Esophagus (tissue), 2 donors: ENCODE measurements around the gene CAV3. TPM values are rescaled to one million over a fixed set of nuclear protein-coding genes. Genes with fewer than 3 reads are reported as not detected.
"Not testable (repeated sequence)": the region's sequence is repeated elsewhere in the genome, so short reads cannot be mapped to it uniquely, and the experiment has no call there.

Experiments
- H3K27ac ChIP-seq, 2 donors: one replicate each; pipeline ENCODE4 v1.5.1; 2013; ENCODE audit warnings: low read depth in 2 of 2, mild to moderate bottlenecking in 2 of 2, inconsistent platforms in 1 of 2, low read length in 1 of 2, moderate library complexity in 1 of 2
- H3K27me3 ChIP-seq, 2 donors: one replicate each; pipeline ENCODE4 v1.6.1; 2013; ENCODE audit warnings: low read length in 2 of 2, control low read depth in 1 of 2, mild to moderate bottlenecking in 1 of 2; ENCODE audit not compliant: insufficient read depth in 2 of 2, control insufficient read depth in 1 of 2
- H3K36me3 ChIP-seq, 2 donors: one replicate each; pipeline ENCODE4 v1.6.1; 2013; ENCODE audit warnings: low read length in 1 of 2; ENCODE audit not compliant: control insufficient read depth in 2 of 2, insufficient read depth in 2 of 2
- H3K4me1 ChIP-seq, 2 donors: one replicate each; pipeline ENCODE4 v1.6.1; 2013; ENCODE audit warnings: low read length in 1 of 2; ENCODE audit not compliant: control insufficient read depth in 2 of 2, insufficient read depth in 2 of 2
- H3K4me3 ChIP-seq, 2 donors: one replicate each; pipeline ENCODE4 v1.5.1; 2013; ENCODE audit warnings: low read length in 2 of 2, mild to moderate bottlenecking in 2 of 2, low read depth in 1 of 2, moderate library complexity in 1 of 2
- H3K9me3 ChIP-seq, 2 donors: one replicate each; pipeline ENCODE4 v1.6.1; 2013; ENCODE audit warnings: mild to moderate bottlenecking in 2 of 2, low read depth in 1 of 2, low read length in 1 of 2, moderate library complexity in 1 of 2; ENCODE audit not compliant: control insufficient read depth in 2 of 2, insufficient read depth in 1 of 2
- WGBS, 2 donors: extraction: QIAGEN DNeasy Blood & Tissue Kit; methylation state at CpG; one replicate each; pipeline ENCODE4 v1.1.7; 2013; 5-methylcytosine and 5-hydroxymethylcytosine counted together
- polyA plus RNA-seq, 2 donors: library from polyadenylated mRNA; stranded (reverse); fragments of 200-250 nt; gene quantifications; one replicate each; pipeline ENCODE4 v1.2.3, GENCODE V29; 2013
- donor health status: healthy with polysubstance abuse.
- donor health status: Bipolar disorder and iron deficiency.

Gene CAV3
- polyA plus RNA-seq = under 1 TPM in 1 of 2 donors, not detected in 1; 0.04 TPM

GRCh38 chr3:8733332-8734094 is at the start of gene CAV3:
TSS of gene CAV3 (plus strand) at chr3:8733802. CDS start at chr3:8733877, 75 bp downstream.
- H3K4me3 ChIP-seq = no peak within 1 kb of the TSS
- H3K36me3 ChIP-seq = no peaks in the 10 kb centered on the region
- whole genome bisulfite sequencing, 2 donors = 66 to 76% methylated on average over 23 of the region's 23 CpGs
- H3K9me3 ChIP-seq = no peaks in the 10 kb centered on the region
- H3K27ac ChIP-seq = no peak within 1 kb of the TSS
- H3K4me1 ChIP-seq = peaks cover 0 to 3% of the 10 kb centered on the region in 2 donors
- no peaks in the 10 kb centered on the region for H3K27me3 ChIP-seq

- H3K4me3 ChIP-seq, H3K36me3 ChIP-seq, H3K27me3 ChIP-seq, H3K27ac ChIP-seq, H3K9me3 ChIP-seq, H3K4me1 ChIP-seq: not testable (repeated sequence)
- 80 to 81% methylated on average over 6 of the region's 6 CpGs for WGBS, 2 donors
These were observed 48.6 kb upstream of the CAV3 start for GRCh38 chr3:8684992-8685391.

GRCh38 chr3:8691295-8691694 is 42.3 kb upstream of the CAV3 start:
- not testable (repeated sequence) for H3K27ac ChIP-seq, H3K27me3 ChIP-seq, H3K9me3 ChIP-seq, H3K36me3 ChIP-seq, H3K4me1 ChIP-seq, H3K4me3 ChIP-seq
- 80 to 84% methylated on average over 9 of the region's 9 CpGs for WGBS, 2 donors

GRCh38 chr3:8702560-8702959 is 31.0 kb upstream of the CAV3 start:
- peaks cover 3% of the 10 kb centered on the region in 2 donors for H3K9me3 ChIP-seq
- H3K4me1 ChIP-seq = no peaks in the 10 kb centered on the region
- WGBS, 2 donors = 45 to 46% methylated on average over 3 of the region's 3 CpGs
- H3K27ac ChIP-seq = no peak overlapping the region
- H3K36me3 ChIP-seq = no peaks in the 10 kb centered on the region
- no peak overlapping the region for H3K4me3 ChIP-seq
- H3K27me3 ChIP-seq = no peaks in the 10 kb centered on the region

- Histone ChIP-seq H3K9me3 (peaks cover 3% of the 10 kb centered on the region in 2 donors), H3K4me3 (no peak overlapping the region), H3K27ac (no peak overlapping the region), H3K4me1 (no peaks in the 10 kb centered on the region), H3K36me3 (no peaks in the 10 kb centered on the region), H3K27me3 (no peaks in the 10 kb centered on the region)
- 70 to 76% methylated on average over 3 of the region's 3 CpGs for WGBS, 2 donors
These were observed 28.0 kb upstream of the CAV3 start for GRCh38 chr3:8705575-8705974.

- Histone ChIP-seq H3K36me3 (no peaks in the 10 kb centered on the region), H3K9me3 (peaks cover 3% of the 10 kb centered on the region in 2 donors), H3K27me3 (no peaks in the 10 kb centered on the region), H3K4me1 (no peaks in the 10 kb centered on the region), H3K4me3 (no peak overlapping the region), H3K27ac (no peak overlapping the region)
- WGBS, 2 donors = 79 to 80% methylated on average over 5 of the region's 5 CpGs
These were observed 24.3 kb upstream of the CAV3 start for GRCh38 chr3:8709287-8709686.

GRCh38 chr3:8709801-8710507 is 23.6 kb upstream of the CAV3 start:
- Histone ChIP-seq H3K27ac (no peak overlapping the region), H3K36me3 (no peaks in the 10 kb centered on the region), H3K27me3 (no peaks in the 10 kb centered on the region), H3K9me3 (peaks cover 3% of the 10 kb centered on the region in 2 donors), H3K4me1 (no peaks in the 10 kb centered on the region), H3K4me3 (no peak overlapping the region)
- WGBS, 2 donors = 76 to 82% methylated on average over 8 of the region's 8 CpGs

GRCh38 chr3:8712045-8712907 is 21.3 kb upstream of the CAV3 start:
- H3K27ac ChIP-seq = no peak overlapping the region
- no peaks in the 10 kb centered on the region for H3K27me3 ChIP-seq
- no peaks in the 10 kb centered on the region for H3K36me3 ChIP-seq
- no peak overlapping the region for H3K4me3 ChIP-seq
- no peaks in the 10 kb centered on the region for H3K9me3 ChIP-seq
- H3K4me1 ChIP-seq = no peaks in the 10 kb centered on the region
- WGBS, 2 donors = 41 to 46% methylated on average over 9 of the region's 9 CpGs

- no peaks in the 10 kb centered on the region for H3K36me3 ChIP-seq
- H3K27ac ChIP-seq = no peak overlapping the region
- H3K9me3 ChIP-seq = no peaks in the 10 kb centered on the region
- no peaks in the 10 kb centered on the region for H3K4me1 ChIP-seq
- no peaks in the 10 kb centered on the region for H3K27me3 ChIP-seq
- H3K4me3 ChIP-seq = no peak overlapping the region
- 59 to 60% methylated on average over 2 of the region's 2 CpGs for WGBS, 2 donors
These were observed 20.7 kb upstream of the CAV3 start for GRCh38 chr3:8712908-8713255.
